Measurements from ENCODE around the gene INVS.

Gene INVS

DNA sequence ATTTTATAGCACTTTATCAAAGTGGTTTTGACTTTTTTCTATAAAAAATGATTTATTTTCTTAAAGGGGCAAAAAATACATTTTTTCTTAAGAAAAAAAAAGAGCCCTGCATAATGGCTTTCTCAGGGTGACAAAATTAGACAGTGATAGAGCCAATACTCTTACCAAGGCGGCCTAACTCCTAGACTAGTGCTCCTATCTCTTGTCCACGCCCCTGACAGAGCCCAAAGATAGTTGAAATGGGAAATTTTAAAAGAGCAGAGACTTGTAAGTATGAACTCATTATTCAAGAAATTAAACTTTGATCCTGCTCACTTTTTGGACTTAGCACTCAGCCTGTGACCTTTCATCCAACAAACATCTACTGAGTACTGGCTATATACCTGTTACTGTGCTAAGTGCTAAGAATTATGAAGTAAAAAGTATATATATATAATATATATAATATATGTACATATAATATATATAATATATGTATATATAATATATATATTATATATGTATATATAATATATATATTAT, 1.2 kb downstream of the INVS start:
- Histone ChIP-seq H3K4me3 (ENCODE audit: low read length) (peak overlapping the region; percentile 98), H3K4me1 (ENCODE audit: control insufficient read depth, insufficient read depth, low read length) (peaks cover 15% of the 10 kb centered on the region), H3K27me3 (replicated peaks; ENCODE audit: control insufficient read depth, insufficient read depth, low read length) (no peaks in the 10 kb centered on the region), H3K36me3 (ENCODE audit: control insufficient read depth, insufficient read depth, low read length, severe bottlenecking) (peaks cover 17% of the 10 kb centered on the region), H3K9me3 (ENCODE audit: control insufficient read depth, low read length) (no peaks in the 10 kb centered on the region), H3K9ac (ENCODE audit: low read length) (peak overlapping the region; percentile 96)
- no peak for DNase-seq (ENCODE audit: low read depth)

DNA sequence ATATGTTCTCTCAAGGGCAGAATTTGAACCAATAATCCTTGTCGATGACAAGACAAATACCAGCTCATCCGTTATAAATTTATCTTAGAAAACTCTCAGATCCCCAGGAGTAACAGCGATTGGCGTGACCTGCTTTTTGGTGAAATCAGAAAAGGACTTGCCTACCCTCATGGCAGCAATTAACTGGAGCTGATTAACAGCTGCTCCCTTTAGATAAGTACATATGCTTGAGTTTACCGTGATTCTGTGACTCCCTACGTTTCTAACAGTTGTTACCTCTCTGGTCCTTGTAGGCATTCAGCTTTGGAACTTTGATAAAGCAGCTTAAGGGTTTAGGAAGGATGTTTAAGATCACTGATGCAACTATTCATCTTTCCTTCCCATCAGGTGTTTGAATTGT, 2.6 kb downstream of the INVS start:
- Histone ChIP-seq H3K36me3 (ENCODE audit: control insufficient read depth, insufficient read depth, low read length, severe bottlenecking) (peaks cover 31% of the 10 kb centered on the region), H3K4me1 (ENCODE audit: control insufficient read depth, insufficient read depth, low read length) (peaks cover 15% of the 10 kb centered on the region), H3K9ac (ENCODE audit: low read length) (no peak overlapping the region), H3K27me3 (replicated peaks; ENCODE audit: control insufficient read depth, insufficient read depth, low read length) (no peaks in the 10 kb centered on the region), H3K4me3 (ENCODE audit: low read length) (no peak overlapping the region), H3K9me3 (ENCODE audit: control insufficient read depth, low read length) (no peaks in the 10 kb centered on the region)
- no peak for DNase-seq (ENCODE audit: low read depth)

DNA sequence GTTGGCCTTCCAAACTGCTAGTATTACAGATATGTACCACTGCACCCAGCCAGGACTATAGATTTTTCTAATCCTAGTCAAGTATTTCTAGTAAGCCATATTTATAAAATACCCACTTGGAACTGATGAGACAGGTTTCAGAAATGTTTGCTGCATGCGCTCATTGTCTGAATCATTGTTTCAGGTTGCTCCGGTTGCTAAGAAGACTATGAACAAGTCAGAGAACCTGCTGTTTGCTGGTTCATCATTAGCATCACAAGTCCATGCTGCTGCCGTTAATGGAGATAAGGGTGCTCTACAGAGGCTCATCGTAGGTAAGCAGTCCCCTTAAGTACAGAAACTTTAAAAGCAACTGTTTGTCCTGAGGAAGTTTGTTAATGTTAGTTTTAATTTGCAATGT, 5.3 kb downstream of the INVS start:
- H3K9me3 ChIP-seq (ENCODE audit: control insufficient read depth, low read length), result no peaks in the 10 kb centered on the region
- H3K36me3 ChIP-seq (ENCODE audit: control insufficient read depth, insufficient read depth, low read length, severe bottlenecking), result peaks cover 52% of the 10 kb centered on the region
- H3K4me1 ChIP-seq (ENCODE audit: control insufficient read depth, insufficient read depth, low read length), result peaks cover 6% of the 10 kb centered on the region
- DNase-seq (ENCODE audit: low read depth), result no peak
- no peak overlapping the region for H3K9ac ChIP-seq (ENCODE audit: low read length)
- H3K4me3 ChIP-seq (ENCODE audit: low read length), result no peak overlapping the region
- no peaks in the 10 kb centered on the region for H3K27me3 ChIP-seq (replicated peaks; ENCODE audit: control insufficient read depth, insufficient read depth, low read length)

DNA sequence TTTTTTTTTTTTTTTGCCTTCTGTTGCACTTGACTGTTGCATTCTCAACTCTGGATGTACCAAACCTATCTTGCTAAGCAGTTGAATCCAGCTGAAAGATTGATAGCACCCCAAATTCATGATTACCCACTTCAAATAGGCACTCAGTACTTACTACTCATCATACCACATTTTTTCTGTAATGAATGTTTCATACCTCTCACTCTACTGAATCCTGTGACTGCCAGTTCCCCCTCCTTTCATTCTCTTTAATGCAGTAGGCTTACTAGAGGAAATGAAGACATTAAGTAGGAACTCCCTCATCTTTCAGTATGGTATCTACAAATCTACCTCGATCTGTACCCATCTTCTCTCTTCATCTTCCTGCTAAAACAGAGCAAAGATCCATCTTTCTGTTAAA, 6.8 kb downstream of the INVS start:
- Histone ChIP-seq H3K9ac (ENCODE audit: low read length) (no peak overlapping the region), H3K9me3 (ENCODE audit: control insufficient read depth, low read length) (no peaks in the 10 kb centered on the region), H3K4me3 (ENCODE audit: low read length) (no peak overlapping the region), H3K27me3 (replicated peaks; ENCODE audit: control insufficient read depth, insufficient read depth, low read length) (no peaks in the 10 kb centered on the region), H3K4me1 (ENCODE audit: control insufficient read depth, insufficient read depth, low read length) (peaks cover 9% of the 10 kb centered on the region), H3K36me3 (ENCODE audit: control insufficient read depth, insufficient read depth, low read length, severe bottlenecking) (peaks cover 52% of the 10 kb centered on the region)
- DNase-seq (ENCODE audit: low read depth), result no peak

DNA sequence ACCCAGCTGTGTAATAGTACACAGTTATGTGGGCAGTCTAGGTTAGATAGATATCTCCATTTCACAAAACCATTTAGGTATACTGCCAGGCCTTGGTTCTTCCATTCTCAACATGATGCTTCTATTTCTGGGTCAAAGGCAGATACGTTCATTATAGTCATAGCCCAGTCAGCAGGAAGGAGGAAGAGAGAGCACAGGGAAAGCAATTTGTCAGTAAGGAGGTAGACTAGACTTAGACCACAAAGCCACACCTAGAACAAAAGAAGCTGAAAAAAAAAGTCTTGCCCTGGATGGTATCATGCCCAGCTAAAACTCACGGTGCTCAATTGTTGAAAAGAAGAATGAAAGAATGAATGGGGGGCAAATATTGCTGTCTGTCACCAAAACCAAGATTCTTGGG, 7.6 kb downstream of the INVS start:
- DNase-seq (ENCODE audit: low read depth), result no peak
- H3K9ac ChIP-seq (ENCODE audit: low read length), result no peak overlapping the region

DNA sequence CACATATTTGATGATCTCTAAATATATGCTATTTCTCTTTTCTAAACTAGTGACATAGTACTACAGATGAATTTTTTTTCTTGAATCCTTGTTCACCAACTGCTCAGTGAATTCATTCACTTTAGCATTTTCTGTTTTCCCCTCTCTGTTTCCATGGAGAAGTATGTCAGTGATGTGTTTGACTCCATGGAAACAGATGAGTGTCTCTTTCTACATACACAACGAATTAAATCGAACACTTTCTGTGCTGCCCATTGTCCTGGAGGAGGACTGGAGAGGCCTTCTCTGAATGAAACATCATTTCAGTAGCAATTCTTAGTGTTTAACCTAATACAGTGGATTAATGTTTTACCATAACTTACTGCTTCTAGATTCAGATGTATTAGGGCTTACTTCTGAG, 9.5 kb downstream of the INVS start:
- Histone ChIP-seq H3K36me3 (ENCODE audit: control insufficient read depth, insufficient read depth, low read length, severe bottlenecking) (peaks cover 52% of the 10 kb centered on the region), H3K9ac (ENCODE audit: low read length) (no peak overlapping the region), H3K4me1 (ENCODE audit: control insufficient read depth, insufficient read depth, low read length) (peaks cover 19% of the 10 kb centered on the region), H3K4me3 (ENCODE audit: low read length) (no peak overlapping the region), H3K9me3 (ENCODE audit: control insufficient read depth, low read length) (no peaks in the 10 kb centered on the region), H3K27me3 (replicated peaks; ENCODE audit: control insufficient read depth, insufficient read depth, low read length) (peaks cover 9% of the 10 kb centered on the region)
- no peak for DNase-seq (ENCODE audit: low read depth)

More for the DNA sequence above, 7.6 kb downstream of the INVS start:
- Histone ChIP-seq H3K27me3 (replicated peaks; ENCODE audit: control insufficient read depth, insufficient read depth, low read length) (no peaks in the 10 kb centered on the region), H3K9me3 (ENCODE audit: control insufficient read depth, low read length) (no peaks in the 10 kb centered on the region), H3K36me3 (ENCODE audit: control insufficient read depth, insufficient read depth, low read length, severe bottlenecking) (peaks cover 52% of the 10 kb centered on the region), H3K4me1 (ENCODE audit: control insufficient read depth, insufficient read depth, low read length) (peaks cover 17% of the 10 kb centered on the region), H3K4me3 (ENCODE audit: low read length) (no peak overlapping the region)

DNA sequence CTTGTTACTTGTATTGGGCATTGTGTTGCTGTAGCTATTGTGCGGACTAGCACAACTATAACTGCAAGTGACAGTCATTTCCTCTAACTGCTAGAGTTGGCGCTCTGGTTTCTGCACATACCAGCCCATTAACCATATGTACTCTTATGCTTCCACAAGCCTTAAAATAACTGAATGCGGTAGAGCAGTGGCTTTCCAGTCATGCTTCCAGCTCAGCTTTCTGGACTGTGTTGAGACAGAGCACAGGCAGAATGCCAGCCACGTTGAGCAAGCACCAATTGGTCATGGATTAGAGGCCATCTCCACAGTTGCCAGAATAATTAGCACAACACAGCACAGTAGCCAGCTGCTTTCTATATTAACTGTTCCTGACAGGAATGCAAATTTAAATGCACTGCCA, 12.2 kb downstream of the INVS start:
- no peak overlapping the region for H3K9ac ChIP-seq (ENCODE audit: low read length)
- H3K36me3 ChIP-seq (ENCODE audit: control insufficient read depth, insufficient read depth, low read length, severe bottlenecking), result peaks cover 28% of the 10 kb centered on the region
- H3K27me3 ChIP-seq (replicated peaks; ENCODE audit: control insufficient read depth, insufficient read depth, low read length), result peaks cover 9% of the 10 kb centered on the region
- peaks cover 19% of the 10 kb centered on the region for H3K4me1 ChIP-seq (ENCODE audit: control insufficient read depth, insufficient read depth, low read length)
- peak; percentile 98 for DNase-seq (ENCODE audit: low read depth)
- H3K9me3 ChIP-seq (ENCODE audit: control insufficient read depth, low read length), result no peaks in the 10 kb centered on the region
- peak overlapping the region; percentile 64 for H3K4me3 ChIP-seq (ENCODE audit: low read length)

DNA sequence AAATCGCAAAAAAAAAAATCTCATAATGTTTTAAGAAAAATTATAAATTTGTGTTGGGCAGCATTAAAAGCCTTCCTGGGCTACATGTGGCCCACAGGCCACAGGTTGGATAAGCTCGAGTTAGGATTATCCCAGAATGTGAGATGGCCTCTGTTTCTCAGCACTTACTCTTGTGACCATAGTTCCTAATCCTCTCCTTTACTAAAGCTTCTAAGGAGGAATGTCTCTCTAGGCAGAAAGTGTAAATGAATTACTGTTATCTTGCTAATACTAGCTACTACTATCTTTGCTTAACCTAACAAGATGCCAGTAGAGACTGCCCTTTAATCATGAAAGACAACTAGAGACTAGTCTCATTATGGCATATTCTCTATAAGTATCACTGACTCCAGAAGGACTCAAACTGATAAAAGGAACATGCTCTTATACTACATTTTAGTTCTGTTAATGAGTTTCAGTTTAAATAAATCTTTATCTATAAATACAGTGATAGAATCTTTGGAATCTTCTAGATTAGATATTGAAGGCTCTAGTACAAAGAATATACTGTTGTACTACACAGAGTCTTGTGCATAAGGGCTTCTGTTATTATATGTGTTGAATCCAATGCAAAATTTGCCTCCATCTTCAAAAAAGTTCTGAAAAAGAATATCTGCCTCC, 13.8 kb downstream of the INVS start:
- peaks cover 19% of the 10 kb centered on the region for H3K4me1 ChIP-seq (ENCODE audit: control insufficient read depth, insufficient read depth, low read length)
- H3K36me3 ChIP-seq (ENCODE audit: control insufficient read depth, insufficient read depth, low read length, severe bottlenecking), result peaks cover 12% of the 10 kb centered on the region
- H3K27me3 ChIP-seq (replicated peaks; ENCODE audit: control insufficient read depth, insufficient read depth, low read length), result peaks cover 9% of the 10 kb centered on the region
- DNase-seq (ENCODE audit: low read depth), result no peak
- no peak overlapping the region for H3K4me3 ChIP-seq (ENCODE audit: low read length)
- H3K9ac ChIP-seq (ENCODE audit: low read length), result no peak overlapping the region
- H3K9me3 ChIP-seq (ENCODE audit: control insufficient read depth, low read length), result no peaks in the 10 kb centered on the region

DNA sequence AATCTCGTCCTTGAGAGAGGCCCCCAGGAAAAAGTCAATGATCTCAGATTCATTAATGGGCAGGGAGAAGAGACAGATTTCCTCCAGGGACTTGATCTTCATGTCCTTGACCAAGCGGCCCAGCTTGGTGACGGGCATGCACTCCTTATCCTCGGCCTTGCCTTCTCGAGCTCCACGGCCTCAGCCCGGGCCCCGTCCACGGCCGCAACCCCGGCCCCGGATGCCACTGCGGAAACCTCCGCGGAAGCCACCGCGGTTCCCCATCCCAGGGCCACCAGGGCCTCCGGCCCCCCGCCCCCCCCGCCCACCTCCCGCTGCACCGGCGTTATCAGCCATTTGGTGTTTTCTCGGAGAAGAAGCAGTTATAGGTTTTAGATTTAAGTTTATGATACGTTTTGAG, 18.3 kb downstream of the INVS start:
- H3K9me3 ChIP-seq (ENCODE audit: control insufficient read depth, low read length), result no peaks in the 10 kb centered on the region
- H3K27me3 ChIP-seq (replicated peaks; ENCODE audit: control insufficient read depth, insufficient read depth, low read length), result peaks cover 9% of the 10 kb centered on the region
- no peak overlapping the region for H3K9ac ChIP-seq (ENCODE audit: low read length)
- no peaks in the 10 kb centered on the region for H3K4me1 ChIP-seq (ENCODE audit: control insufficient read depth, insufficient read depth, low read length)
- no peak overlapping the region for H3K4me3 ChIP-seq (ENCODE audit: low read length)
- H3K36me3 ChIP-seq (ENCODE audit: control insufficient read depth, insufficient read depth, low read length, severe bottlenecking), result peaks cover under 1% of the 10 kb centered on the region
- no peak for DNase-seq (ENCODE audit: low read depth)

DNA sequence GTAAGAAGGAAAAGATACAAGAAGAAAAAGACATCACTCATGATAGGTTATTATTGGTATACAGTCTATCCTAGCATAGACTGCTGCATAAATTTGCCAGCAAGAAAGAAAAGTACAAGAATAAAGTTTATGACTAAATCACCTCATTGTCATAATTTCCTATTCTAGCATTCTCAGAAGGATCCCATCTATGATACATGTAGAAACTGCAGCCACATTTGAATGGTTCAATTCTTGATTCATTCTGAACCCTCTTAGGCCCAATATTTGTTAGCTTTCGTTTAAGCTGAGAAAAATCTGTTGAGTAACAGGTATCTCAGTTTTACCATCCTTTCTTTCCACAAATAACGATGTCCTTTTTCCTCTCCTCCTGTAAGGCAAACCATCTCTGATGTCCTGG, 21.2 kb downstream of the INVS start:
- H3K27me3 ChIP-seq (replicated peaks; ENCODE audit: control insufficient read depth, insufficient read depth, low read length), result no peaks in the 10 kb centered on the region
- no peak overlapping the region for H3K4me3 ChIP-seq (ENCODE audit: low read length)
- no peak for DNase-seq (ENCODE audit: low read depth)
- peaks cover 7% of the 10 kb centered on the region for H3K9me3 ChIP-seq (ENCODE audit: control insufficient read depth, low read length)
- no peaks in the 10 kb centered on the region for H3K4me1 ChIP-seq (ENCODE audit: control insufficient read depth, insufficient read depth, low read length)
- H3K9ac ChIP-seq (ENCODE audit: low read length), result no peak overlapping the region
- peaks cover 4% of the 10 kb centered on the region for H3K36me3 ChIP-seq (ENCODE audit: control insufficient read depth, insufficient read depth, low read length, severe bottlenecking)

DNA sequence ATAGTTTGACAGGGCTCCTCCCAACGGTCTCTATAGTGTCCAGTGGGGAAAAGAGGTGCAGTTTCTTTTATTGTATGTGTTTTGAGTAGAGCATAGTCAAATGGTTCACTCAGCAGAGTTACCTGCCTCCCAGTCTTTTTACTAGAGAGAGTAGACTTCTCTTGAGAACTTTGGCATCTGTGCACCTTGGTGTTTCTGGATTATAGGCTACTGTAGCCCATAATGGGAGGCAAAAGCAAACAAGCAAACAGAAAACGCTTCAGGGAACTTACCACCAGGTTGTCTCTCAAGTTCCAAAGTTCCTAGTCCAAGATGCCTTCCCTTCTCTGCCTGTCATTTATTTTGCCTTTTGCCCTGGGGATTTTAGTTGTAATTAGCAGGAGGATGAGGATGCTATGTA, 26.2 kb downstream of the INVS start:
- Histone ChIP-seq H3K27me3 (replicated peaks; ENCODE audit: control insufficient read depth, insufficient read depth, low read length) (no peaks in the 10 kb centered on the region), H3K9ac (ENCODE audit: low read length) (no peak overlapping the region), H3K4me3 (ENCODE audit: low read length) (no peak overlapping the region), H3K36me3 (ENCODE audit: control insufficient read depth, insufficient read depth, low read length, severe bottlenecking) (peaks cover 4% of the 10 kb centered on the region), H3K4me1 (ENCODE audit: control insufficient read depth, insufficient read depth, low read length) (no peaks in the 10 kb centered on the region), H3K9me3 (ENCODE audit: control insufficient read depth, low read length) (peaks cover 7% of the 10 kb centered on the region)
- DNase-seq (ENCODE audit: low read depth), result no peak

DNA sequence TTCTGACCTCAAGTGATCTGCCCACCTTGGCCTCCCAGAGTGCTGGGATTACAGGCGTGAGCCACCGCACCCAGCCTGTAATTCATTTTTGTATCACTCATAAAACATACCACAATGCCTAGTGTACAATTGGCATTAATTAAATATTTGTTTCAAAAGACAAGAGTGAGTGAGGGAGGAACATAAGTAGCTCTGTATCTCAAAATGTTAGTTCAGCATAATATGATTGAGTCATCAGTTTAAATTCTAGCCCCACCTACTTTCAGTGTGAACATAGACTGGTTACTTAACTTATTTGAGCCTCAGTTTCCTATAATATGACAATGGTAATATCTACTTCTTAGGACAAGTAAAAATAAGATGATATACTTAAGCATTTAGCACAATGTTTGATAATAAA, 26.9 kb downstream of the INVS start:
- peaks cover 4% of the 10 kb centered on the region for H3K36me3 ChIP-seq (ENCODE audit: control insufficient read depth, insufficient read depth, low read length, severe bottlenecking)
- H3K4me3 ChIP-seq (ENCODE audit: low read length), result no peak overlapping the region
- H3K9me3 ChIP-seq (ENCODE audit: control insufficient read depth, low read length), result peaks cover 7% of the 10 kb centered on the region
- no peak for DNase-seq (ENCODE audit: low read depth)
- H3K9ac ChIP-seq (ENCODE audit: low read length), result no peak overlapping the region
- no peaks in the 10 kb centered on the region for H3K27me3 ChIP-seq (replicated peaks; ENCODE audit: control insufficient read depth, insufficient read depth, low read length)
- no peaks in the 10 kb centered on the region for H3K4me1 ChIP-seq (ENCODE audit: control insufficient read depth, insufficient read depth, low read length)
